HCT116 (cell line): ENCODE results near the gene HMX3.

Experiments used
- ATF3 ChIP-seq: IDR thresholded peaks from 2 replicates; pipeline ENCODE4 v1.6.1; 2012
- CEBPB ChIP-seq: IDR thresholded peaks from 2 replicates; pipeline ENCODE4 v1.6.1; 2012; ENCODE audit warnings: low read depth
- EZH2 ChIP-seq: fragments of 200-600 bp; sonication (generic); IDR thresholded peaks from 2 replicates; pipeline ENCODE4 v1.6.1; 2017; ENCODE audit warnings: antibody characterized with exemption, mixed run types
- FOSL1 ChIP-seq: IDR thresholded peaks from 2 replicates; pipeline ENCODE4 v1.6.1; 2012; ENCODE audit warnings: low read depth
- JUND ChIP-seq: IDR thresholded peaks from 2 replicates; pipeline ENCODE4 v1.6.1; 2012
- POLR2A ChIP-seq: IDR thresholded peaks from 2 replicates; pipeline ENCODE4 v1.7.0; 2011; ENCODE audit warnings: borderline replicate concordance; ENCODE audit not compliant: insufficient read depth, insufficient read length; ENCODE audit errors: extremely low read depth
- POLR2AphosphoS5 ChIP-seq: IDR thresholded peaks from 2 replicates; pipeline ENCODE4 v1.6.1; 2011; ENCODE audit warnings: mild to moderate bottlenecking, low read depth, low read length, moderate library complexity
- REST ChIP-seq: IDR thresholded peaks from 2 replicates; pipeline ENCODE4 v1.6.1; 2012; ENCODE audit warnings: low read depth
- SIN3A ChIP-seq: IDR thresholded peaks from 2 replicates; pipeline ENCODE4 v1.6.1; 2012; ENCODE audit warnings: low read depth
- SP1 ChIP-seq: IDR thresholded peaks from 2 replicates; pipeline ENCODE4 v1.6.1; 2012; ENCODE audit warnings: low read depth
- TF ChIP-seq, protein P1 (sequence below), 3 experiments: fragments of 200-600 bp in 1 of 3; sonication (generic) in 1 of 3; IDR thresholded peaks in 2 of 3; conservative IDR thresholded peaks in 1 of 3; 2 replicates each; pipeline ENCODE4 v1.5.1; 2012 to 2017; ENCODE audit warnings: low read depth in 2 of 3, low read length in 2 of 3, antibody characterized with exemption in 1 of 3, borderline replicate concordance in 1 of 3, control low read depth in 1 of 3, mild to moderate bottlenecking in 1 of 3, mixed read lengths in 1 of 3, mixed run types in 1 of 3, moderate library complexity in 1 of 3; ENCODE audit not compliant: insufficient read depth in 1 of 3

GRCh38 chr10:123101872-123102271, 33.9 kb upstream of the HMX3 start:
- TF ChIP-seq, protein P1, sequence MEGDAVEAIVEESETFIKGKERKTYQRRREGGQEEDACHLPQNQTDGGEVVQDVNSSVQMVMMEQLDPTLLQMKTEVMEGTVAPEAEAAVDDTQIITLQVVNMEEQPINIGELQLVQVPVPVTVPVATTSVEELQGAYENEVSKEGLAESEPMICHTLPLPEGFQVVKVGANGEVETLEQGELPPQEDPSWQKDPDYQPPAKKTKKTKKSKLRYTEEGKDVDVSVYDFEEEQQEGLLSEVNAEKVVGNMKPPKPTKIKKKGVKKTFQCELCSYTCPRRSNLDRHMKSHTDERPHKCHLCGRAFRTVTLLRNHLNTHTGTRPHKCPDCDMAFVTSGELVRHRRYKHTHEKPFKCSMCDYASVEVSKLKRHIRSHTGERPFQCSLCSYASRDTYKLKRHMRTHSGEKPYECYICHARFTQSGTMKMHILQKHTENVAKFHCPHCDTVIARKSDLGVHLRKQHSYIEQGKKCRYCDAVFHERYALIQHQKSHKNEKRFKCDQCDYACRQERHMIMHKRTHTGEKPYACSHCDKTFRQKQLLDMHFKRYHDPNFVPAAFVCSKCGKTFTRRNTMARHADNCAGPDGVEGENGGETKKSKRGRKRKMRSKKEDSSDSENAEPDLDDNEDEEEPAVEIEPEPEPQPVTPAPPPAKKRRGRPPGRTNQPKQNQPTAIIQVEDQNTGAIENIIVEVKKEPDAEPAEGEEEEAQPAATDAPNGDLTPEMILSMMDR (IDR thresholded peaks at IDR 0.05 in 2 of 3, conservative IDR thresholded peaks at IDR 0.05 in 1 of 3; ENCODE audit: borderline replicate concordance in 1 of 3, insufficient read depth in 1 of 3, low read depth in 2 of 3, low read length in 2 of 3) = peak in 2 of 3 experiments; percentile 18 to 26; a peak in 1 of 6 replicates
- TF ChIP-seq JUND (no peak), POLR2A (no peak), CEBPB (no peak), SIN3A (no peak), EZH2 (no peak), ATF3 (no peak), FOSL1 (no peak), POLR2AphosphoS5 (no peak), REST (no peak), SP1 (no peak)
